Measurements from ENCODE around the gene PFKP.

- TF ChIP-seq POLR2A (IDR thresholded peaks at IDR 0.05), result no peak
- TF ChIP-seq, protein P1, sequence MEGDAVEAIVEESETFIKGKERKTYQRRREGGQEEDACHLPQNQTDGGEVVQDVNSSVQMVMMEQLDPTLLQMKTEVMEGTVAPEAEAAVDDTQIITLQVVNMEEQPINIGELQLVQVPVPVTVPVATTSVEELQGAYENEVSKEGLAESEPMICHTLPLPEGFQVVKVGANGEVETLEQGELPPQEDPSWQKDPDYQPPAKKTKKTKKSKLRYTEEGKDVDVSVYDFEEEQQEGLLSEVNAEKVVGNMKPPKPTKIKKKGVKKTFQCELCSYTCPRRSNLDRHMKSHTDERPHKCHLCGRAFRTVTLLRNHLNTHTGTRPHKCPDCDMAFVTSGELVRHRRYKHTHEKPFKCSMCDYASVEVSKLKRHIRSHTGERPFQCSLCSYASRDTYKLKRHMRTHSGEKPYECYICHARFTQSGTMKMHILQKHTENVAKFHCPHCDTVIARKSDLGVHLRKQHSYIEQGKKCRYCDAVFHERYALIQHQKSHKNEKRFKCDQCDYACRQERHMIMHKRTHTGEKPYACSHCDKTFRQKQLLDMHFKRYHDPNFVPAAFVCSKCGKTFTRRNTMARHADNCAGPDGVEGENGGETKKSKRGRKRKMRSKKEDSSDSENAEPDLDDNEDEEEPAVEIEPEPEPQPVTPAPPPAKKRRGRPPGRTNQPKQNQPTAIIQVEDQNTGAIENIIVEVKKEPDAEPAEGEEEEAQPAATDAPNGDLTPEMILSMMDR (IDR thresholded peaks at IDR 0.05), result no peak
These were observed 76.0 kb downstream of the PFKP start for GRCh38 chr10:3143366-3143765.

Measured in lower leg skin (tissue), 3 donors.